GM12874 (cell line): ENCODE data around the gene NANP.

Source experiments
- TF ChIP-seq, protein P1 (sequence below): IDR thresholded peaks from 2 replicates; pipeline ENCODE4 v1.5.1; 2011; ENCODE audit warnings: low read depth, mild to moderate bottlenecking, control low read depth, low read length, moderate library complexity; ENCODE audit not compliant: insufficient read depth

Gene NANP

GRCh38 chr20:25580711-25581110 is 43.1 kb downstream of the NANP start:
- TF ChIP-seq, protein P1, sequence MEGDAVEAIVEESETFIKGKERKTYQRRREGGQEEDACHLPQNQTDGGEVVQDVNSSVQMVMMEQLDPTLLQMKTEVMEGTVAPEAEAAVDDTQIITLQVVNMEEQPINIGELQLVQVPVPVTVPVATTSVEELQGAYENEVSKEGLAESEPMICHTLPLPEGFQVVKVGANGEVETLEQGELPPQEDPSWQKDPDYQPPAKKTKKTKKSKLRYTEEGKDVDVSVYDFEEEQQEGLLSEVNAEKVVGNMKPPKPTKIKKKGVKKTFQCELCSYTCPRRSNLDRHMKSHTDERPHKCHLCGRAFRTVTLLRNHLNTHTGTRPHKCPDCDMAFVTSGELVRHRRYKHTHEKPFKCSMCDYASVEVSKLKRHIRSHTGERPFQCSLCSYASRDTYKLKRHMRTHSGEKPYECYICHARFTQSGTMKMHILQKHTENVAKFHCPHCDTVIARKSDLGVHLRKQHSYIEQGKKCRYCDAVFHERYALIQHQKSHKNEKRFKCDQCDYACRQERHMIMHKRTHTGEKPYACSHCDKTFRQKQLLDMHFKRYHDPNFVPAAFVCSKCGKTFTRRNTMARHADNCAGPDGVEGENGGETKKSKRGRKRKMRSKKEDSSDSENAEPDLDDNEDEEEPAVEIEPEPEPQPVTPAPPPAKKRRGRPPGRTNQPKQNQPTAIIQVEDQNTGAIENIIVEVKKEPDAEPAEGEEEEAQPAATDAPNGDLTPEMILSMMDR, result no peak

- TF ChIP-seq, protein P1, result no peak
Measured at GRCh38 chr20:25579081-25579770, 44.6 kb downstream of the NANP start.

DNA sequence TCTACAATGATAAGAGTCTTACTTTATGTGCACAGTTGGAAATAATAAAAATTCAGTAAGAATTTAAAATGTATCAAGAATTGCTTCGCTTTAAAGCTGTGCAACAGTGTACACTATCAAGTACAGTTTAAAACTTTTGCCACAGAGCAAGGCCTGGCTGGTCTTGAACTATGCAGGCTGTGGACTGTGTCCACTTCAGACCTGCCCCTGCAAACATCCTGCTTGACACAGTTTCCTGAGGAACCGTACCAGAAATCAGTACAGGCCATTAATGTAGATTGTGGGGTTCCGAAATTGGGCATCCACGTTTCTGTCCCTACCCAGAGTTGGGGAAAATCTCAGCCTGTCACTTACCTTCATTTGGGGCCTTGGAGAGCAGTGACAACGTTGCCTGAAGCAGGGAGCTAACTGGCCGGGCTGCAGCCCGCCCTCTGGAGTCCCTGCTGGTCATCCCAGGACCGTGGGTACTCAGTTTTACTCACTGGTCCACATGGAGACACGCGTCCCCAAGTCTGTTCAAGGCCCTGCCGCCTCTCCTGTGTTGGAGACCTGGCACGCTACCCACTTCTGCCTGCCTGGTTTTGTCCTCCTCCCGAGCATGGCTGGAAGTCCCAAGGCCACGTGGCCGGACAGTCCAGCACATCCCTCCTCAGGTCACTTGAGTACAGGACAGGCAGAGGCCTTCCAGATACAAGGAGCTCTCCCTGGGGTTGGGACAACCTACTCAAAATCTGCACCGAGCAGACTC is 46.9 kb downstream of the NANP start:
- TF ChIP-seq, protein P1, result no peak

DNA sequence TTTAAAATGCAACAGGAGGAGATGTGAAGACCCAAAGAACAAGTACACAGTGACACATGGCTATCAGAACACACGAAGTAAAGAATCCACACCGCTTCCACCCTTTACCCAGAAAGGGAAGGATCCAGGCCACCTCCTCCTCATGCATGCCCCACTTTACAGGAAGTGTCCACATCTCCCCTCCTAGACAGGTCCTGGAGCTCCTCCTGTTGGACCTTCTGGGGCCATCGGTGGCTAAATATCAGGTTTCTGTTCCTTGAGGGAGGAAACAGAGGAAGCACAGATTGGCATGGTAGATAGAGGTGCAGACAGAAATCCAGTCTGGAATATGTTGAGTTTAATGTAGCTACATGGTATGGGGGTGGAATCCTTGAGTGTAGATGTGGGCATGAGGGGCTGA is 49.4 kb downstream of the NANP start:
- TF ChIP-seq, protein P1, result no peak

DNA sequence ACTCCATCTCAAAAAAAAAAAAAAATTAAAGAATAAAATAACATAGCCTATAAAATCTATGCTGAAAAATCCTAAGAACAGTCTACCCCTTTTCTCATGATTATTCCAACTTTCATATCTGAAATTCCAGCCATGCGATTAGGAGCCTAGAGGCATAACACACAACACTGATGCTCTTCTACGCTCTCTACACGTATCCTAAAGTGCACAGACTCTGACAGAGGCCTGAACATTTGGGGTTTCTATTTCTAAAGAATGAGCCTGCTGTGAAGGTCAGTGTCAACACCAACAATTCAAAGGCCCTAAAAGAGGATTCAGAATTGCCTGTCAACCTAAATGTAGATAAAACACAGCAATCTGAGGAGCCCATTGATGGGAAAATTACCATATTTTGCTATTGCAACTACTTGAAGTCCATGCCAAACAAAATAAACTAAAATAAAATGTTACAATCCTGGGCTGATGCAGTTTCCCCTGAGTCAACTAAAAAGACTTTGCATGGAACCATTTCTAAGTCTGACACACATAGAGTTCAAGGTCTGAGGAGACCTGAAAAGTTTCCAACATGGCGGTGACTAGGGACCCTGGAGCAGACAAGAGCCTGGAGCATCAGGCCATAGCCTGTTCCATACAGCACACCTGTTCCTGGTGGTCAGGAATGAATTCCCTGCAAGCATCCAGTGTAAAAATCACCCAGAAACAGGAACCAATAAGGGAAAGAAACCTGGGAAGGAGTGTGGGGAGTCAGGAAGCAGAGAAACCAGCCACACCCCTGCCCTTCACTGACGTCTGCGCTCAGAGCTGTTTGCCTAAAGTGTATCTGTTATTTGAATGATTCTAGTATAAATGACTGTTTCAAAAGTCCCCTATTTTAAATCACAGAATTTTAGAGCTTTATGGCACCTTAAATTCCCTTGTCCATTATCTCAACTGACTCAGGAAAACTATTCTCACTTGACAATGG is 50.2 kb downstream of the NANP start:
- TF ChIP-seq, protein P1, result no peak

GRCh38 chr20:25571817-25572216 is 52.0 kb downstream of the NANP start:
- TF ChIP-seq, protein P1, result no peak

- TF ChIP-seq, protein P1, result no peak
Measured at GRCh38 chr20:25571240-25571639, 52.6 kb downstream of the NANP start.
